ENCODE results near the gene SNURF. TPM values are rescaled to one million over a fixed set of nuclear protein-coding genes. Genes with fewer than 3 reads are reported as not detected.

Gene SNURF
- total RNA-seq, 1 donor from 2014 or later, result 8.8 TPM

DNA sequence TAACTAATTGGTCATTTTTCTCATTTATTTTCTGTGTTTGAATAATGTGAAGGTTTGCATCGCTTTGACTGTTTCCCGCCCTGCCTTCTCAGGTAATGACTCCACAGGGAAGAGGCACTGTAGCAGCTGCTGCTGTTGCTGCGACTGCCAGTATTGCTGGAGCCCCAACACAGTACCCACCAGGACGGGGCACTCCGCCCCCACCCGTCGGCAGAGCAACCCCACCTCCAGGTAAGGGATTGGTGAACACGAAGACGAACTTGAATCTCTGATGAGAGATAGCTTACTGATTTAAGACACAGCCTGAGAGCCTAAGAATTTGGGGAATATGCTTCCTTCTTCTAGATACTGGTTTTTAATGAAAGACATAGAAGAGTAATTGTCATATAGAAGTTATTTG is 22.9 kb downstream of the SNURF start:
- Mint-ChIP-seq H3K4me3 (ENCODE audit: low read depth) (no peak overlapping the region), H3K9me3 (peaks cover 79% of the 10 kb centered on the region), H3K4me1 (ENCODE audit: low read depth) (no peaks in the 10 kb centered on the region), H3K27ac (no peak overlapping the region), H3K27me3 (ENCODE audit: low read depth) (no peaks in the 10 kb centered on the region), H3K36me3 (ENCODE audit: low read depth) (peaks cover 87% of the 10 kb centered on the region)
- intact Hi-C loops (cut with micrococcal nuclease), result no loop called here
- DNase-seq (ENCODE audit: low spot score), result no peak

DNA sequence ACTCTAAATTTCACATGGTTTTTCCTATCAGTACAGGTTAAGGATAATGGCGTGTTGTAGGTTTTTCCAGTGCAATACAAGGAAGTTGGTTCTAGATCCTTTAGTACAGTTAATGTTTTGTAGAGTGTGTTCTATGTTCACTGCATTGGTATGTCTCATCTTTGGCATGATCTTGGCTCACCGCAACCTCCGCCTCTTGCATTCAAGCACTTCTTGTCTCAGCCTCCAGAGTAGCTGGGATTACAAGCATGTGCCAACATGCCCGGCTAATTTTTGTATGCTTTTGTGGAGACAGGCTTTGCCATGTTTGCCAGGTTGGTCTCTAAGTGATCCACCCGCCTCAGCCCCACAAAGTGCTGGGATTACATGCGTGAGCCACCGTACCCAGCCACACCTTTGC is 30.4 kb downstream of the SNURF start:
- DNase-seq (ENCODE audit: low spot score), result no peak
- no peaks in the 10 kb centered on the region for H3K4me1 Mint-ChIP-seq (ENCODE audit: low read depth)
- intact Hi-C loops (cut with micrococcal nuclease), result no loop called here
- H3K27ac Mint-ChIP-seq, result no peak overlapping the region
- peaks cover 83% of the 10 kb centered on the region for H3K36me3 Mint-ChIP-seq (ENCODE audit: low read depth)
- peaks cover 66% of the 10 kb centered on the region for H3K9me3 Mint-ChIP-seq
- H3K27me3 Mint-ChIP-seq (ENCODE audit: low read depth), result no peaks in the 10 kb centered on the region
- no peak overlapping the region for H3K4me3 Mint-ChIP-seq (ENCODE audit: low read depth)

DNA sequence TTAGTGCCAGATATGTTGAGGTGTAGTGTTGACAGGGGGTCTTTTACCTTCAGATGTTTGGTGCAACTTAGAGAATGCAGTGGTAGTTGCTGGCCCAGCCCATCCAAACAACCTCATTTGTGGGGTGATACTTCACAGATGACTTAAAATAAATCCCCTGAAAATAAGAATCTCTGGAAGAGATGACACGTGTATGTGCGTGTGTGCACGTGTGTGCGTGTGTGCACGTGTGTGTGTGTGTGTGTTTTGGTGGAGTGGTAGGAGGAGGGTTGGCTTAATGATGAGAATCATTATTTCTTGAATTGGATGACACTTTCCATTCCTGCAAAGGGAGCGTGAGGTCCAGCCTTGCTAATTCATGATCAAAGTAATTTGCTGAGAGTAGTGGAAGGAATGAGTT is 31.9 kb downstream of the SNURF start:
- Mint-ChIP-seq H3K4me3 (ENCODE audit: low read depth) (no peak overlapping the region), H3K36me3 (ENCODE audit: low read depth) (peaks cover 86% of the 10 kb centered on the region), H3K27ac (no peak overlapping the region), H3K9me3 (peaks cover 74% of the 10 kb centered on the region), H3K4me1 (ENCODE audit: low read depth) (no peaks in the 10 kb centered on the region), H3K27me3 (ENCODE audit: low read depth) (no peaks in the 10 kb centered on the region)
- no peak for DNase-seq (ENCODE audit: low spot score)
- intact Hi-C loops (cut with micrococcal nuclease), result no loop called here

Other genes starting within 250 kb of the SNURF start
- 38.2 and 38.6 TPM in 2 replicates for gene SNRPN, start within 50 bp of the SNURF start, total RNA-seq